Vagina (tissue), 2 donors: ENCODE results near the gene TGIF2.

Experiments
- POLR2A ChIP-seq, 2 donors: fragments of 450-650 bp; IDR thresholded peaks; one replicate each; pipeline ENCODE4 v1.6.1; 2017; ENCODE audit warnings: antibody characterized with exemption in 2 of 2, mild to moderate bottlenecking in 2 of 2, moderate library complexity in 2 of 2
- POLR2AphosphoS5 ChIP-seq, 2 donors: sonication (generic); formaldehyde crosslinking; IDR thresholded peaks; one replicate each; pipeline ENCODE4 v1.9.0; 2017; ENCODE audit warnings: antibody characterized with exemption in 2 of 2, mild to moderate bottlenecking in 2 of 2, low read depth in 1 of 2; ENCODE audit not compliant: insufficient read depth in 1 of 2
- TF ChIP-seq, protein P1 (sequence below), 3 experiments: fragments of 450-650 bp in 2 of 3; fragments of 200-600 bp in 1 of 3; sonication (generic) in 1 of 3; IDR thresholded peaks; one replicate each; pipeline ENCODE4 v1.5.1; 2017 to 2019; ENCODE audit warnings: antibody characterized with exemption in 3 of 3, mild to moderate bottlenecking in 2 of 3, moderate library complexity in 2 of 3

DNA sequence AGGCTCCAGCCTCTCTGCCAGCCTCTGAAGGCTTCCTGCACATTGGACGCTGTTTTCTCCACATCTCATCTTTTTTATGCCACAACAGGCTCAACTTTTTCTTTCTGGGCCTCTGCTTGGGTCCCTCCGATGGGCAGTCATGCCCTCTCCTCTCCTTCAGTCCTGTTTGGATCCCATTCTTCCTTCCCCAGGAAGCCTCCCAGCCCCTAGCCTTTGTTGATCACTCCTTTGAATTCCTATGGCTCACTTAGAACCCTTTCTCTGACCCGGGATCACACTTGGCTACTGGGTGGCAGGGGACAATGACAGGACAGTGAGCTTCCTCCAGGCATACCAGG is 68.1 kb downstream of the TGIF2 start:
- TF ChIP-seq POLR2A (IDR thresholded peaks at IDR 0.05) (no peak), POLR2AphosphoS5 (IDR thresholded peaks at IDR 0.05; ENCODE audit: insufficient read depth in 1 of 2, low read depth in 1 of 2) (no peak)
- TF ChIP-seq, protein P1, sequence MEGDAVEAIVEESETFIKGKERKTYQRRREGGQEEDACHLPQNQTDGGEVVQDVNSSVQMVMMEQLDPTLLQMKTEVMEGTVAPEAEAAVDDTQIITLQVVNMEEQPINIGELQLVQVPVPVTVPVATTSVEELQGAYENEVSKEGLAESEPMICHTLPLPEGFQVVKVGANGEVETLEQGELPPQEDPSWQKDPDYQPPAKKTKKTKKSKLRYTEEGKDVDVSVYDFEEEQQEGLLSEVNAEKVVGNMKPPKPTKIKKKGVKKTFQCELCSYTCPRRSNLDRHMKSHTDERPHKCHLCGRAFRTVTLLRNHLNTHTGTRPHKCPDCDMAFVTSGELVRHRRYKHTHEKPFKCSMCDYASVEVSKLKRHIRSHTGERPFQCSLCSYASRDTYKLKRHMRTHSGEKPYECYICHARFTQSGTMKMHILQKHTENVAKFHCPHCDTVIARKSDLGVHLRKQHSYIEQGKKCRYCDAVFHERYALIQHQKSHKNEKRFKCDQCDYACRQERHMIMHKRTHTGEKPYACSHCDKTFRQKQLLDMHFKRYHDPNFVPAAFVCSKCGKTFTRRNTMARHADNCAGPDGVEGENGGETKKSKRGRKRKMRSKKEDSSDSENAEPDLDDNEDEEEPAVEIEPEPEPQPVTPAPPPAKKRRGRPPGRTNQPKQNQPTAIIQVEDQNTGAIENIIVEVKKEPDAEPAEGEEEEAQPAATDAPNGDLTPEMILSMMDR (IDR thresholded peaks at IDR 0.05), result no peak
